Endothelial cell (in vitro differentiated cells): ENCODE measurements around the gene CALML3. TPM values are rescaled to one million over a fixed set of nuclear protein-coding genes. Genes with fewer than 3 reads are reported as not detected.

Experiments
- DNase-seq: peaks from one replicate; pipeline ENCODE4 v3.0.0; 2021; ENCODE audit warnings: low spot score
- H3K27ac Mint-ChIP-seq: one replicate; pipeline ENCODE4 v1.8.0; 2021; ENCODE audit warnings: mixed read lengths, inconsistent platforms; ENCODE audit not compliant: unreplicated experiment
- H3K27me3 Mint-ChIP-seq: one replicate; pipeline ENCODE4 v1.8.0; 2021; ENCODE audit warnings: mild to moderate bottlenecking, moderate library complexity, mixed read lengths, inconsistent platforms; ENCODE audit not compliant: unreplicated experiment
- H3K36me3 Mint-ChIP-seq: one replicate; pipeline ENCODE4 v1.8.0; 2021; ENCODE audit warnings: mild to moderate bottlenecking, low read depth, mixed read lengths, inconsistent platforms; ENCODE audit not compliant: unreplicated experiment
- H3K4me1 Mint-ChIP-seq: one replicate; pipeline ENCODE4 v1.8.0; 2021; ENCODE audit warnings: mild to moderate bottlenecking, mixed read lengths, inconsistent platforms; ENCODE audit not compliant: unreplicated experiment
- H3K4me3 Mint-ChIP-seq: one replicate; pipeline ENCODE4 v1.8.0; 2021; ENCODE audit warnings: mild to moderate bottlenecking, mixed read lengths, inconsistent platforms; ENCODE audit not compliant: unreplicated experiment
- H3K9me3 Mint-ChIP-seq: one replicate; pipeline ENCODE4 v1.8.0; 2021; ENCODE audit warnings: mixed read lengths, inconsistent platforms; ENCODE audit not compliant: unreplicated experiment
- total RNA-seq: library from RNA; stranded (reverse); fragmentation: NEBNext Ultra II Directional; extraction: Animal tissue kit (Norgen Biotek cat#: 25700); gene quantifications from one replicate; pipeline ENCODE4 v1.2.1, GENCODE V29; 2021; ENCODE audit not compliant: unreplicated experiment
- TF ChIP-seq, protein P1 (sequence below): fragments of 200-600 bp; sonication (generic); IDR thresholded peaks from one replicate; pipeline ENCODE4 v1.5.0; 2021; ENCODE audit warnings: antibody characterized with exemption; ENCODE audit not compliant: unreplicated experiment

Gene CALML3
- total RNA-seq, 1 donor from 2014 or later = not detected

DNA sequence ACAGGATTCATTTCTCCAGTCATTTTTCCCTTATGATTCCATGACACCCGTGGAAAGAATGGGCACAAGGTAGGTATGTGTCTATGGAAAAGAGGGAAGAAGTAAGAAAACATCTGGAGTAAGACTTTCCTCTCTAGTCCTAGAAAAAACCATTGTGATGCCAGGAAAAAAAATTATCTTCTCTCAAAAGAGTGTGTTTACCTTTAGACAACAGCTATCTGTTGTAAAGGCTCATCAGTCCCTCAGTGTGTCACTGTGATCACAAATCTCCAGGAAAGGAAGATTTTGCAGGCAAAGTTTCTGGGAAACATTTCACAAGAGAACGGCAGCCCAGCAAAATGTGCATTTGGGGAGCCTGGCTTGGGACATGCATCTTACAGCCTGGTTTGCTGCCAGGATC is 44.8 kb downstream of the CALML3 start:
- no peaks in the 10 kb centered on the region for H3K9me3 Mint-ChIP-seq
- peaks cover 10% of the 10 kb centered on the region for H3K4me1 Mint-ChIP-seq
- no peaks in the 10 kb centered on the region for H3K36me3 Mint-ChIP-seq
- no peak overlapping the region for H3K4me3 Mint-ChIP-seq
- TF ChIP-seq, protein P1, sequence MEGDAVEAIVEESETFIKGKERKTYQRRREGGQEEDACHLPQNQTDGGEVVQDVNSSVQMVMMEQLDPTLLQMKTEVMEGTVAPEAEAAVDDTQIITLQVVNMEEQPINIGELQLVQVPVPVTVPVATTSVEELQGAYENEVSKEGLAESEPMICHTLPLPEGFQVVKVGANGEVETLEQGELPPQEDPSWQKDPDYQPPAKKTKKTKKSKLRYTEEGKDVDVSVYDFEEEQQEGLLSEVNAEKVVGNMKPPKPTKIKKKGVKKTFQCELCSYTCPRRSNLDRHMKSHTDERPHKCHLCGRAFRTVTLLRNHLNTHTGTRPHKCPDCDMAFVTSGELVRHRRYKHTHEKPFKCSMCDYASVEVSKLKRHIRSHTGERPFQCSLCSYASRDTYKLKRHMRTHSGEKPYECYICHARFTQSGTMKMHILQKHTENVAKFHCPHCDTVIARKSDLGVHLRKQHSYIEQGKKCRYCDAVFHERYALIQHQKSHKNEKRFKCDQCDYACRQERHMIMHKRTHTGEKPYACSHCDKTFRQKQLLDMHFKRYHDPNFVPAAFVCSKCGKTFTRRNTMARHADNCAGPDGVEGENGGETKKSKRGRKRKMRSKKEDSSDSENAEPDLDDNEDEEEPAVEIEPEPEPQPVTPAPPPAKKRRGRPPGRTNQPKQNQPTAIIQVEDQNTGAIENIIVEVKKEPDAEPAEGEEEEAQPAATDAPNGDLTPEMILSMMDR = no peak
- no peak for DNase-seq
- no peak overlapping the region for H3K27ac Mint-ChIP-seq
- peaks cover 2% of the 10 kb centered on the region for H3K27me3 Mint-ChIP-seq

DNA sequence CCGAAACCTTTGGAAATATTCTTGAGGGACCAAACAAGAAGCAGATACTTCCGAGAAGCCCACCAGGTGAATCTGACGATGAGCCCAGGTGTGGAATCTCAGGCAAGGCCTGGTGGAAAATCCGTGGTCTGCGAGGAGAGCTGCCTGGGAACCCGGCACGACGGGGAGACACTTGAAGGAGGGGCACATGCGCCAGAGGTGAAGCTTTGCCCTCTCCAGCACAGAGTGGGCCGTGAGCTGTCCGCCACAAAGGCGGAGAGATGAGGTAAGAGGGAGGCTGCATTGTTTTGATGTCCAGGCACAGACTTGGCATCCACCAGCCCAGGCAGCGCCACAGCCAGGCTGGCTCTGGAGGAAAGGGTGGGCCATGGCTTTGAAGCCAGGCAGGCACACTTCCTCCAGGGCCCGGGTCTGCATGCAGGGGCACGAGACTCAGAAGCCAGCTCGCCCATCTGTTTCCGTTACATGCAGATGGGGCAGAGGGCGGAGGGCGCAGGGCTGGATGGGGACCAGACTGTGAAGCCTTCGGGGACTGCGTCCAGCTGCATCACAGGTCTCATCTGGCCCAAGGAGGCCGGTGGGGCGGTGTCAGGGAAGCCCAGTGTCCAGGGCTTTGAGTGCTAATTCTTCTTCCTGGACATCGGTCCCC is 45.4 kb downstream of the CALML3 start:
- TF ChIP-seq, protein P1 = no peak

DNA sequence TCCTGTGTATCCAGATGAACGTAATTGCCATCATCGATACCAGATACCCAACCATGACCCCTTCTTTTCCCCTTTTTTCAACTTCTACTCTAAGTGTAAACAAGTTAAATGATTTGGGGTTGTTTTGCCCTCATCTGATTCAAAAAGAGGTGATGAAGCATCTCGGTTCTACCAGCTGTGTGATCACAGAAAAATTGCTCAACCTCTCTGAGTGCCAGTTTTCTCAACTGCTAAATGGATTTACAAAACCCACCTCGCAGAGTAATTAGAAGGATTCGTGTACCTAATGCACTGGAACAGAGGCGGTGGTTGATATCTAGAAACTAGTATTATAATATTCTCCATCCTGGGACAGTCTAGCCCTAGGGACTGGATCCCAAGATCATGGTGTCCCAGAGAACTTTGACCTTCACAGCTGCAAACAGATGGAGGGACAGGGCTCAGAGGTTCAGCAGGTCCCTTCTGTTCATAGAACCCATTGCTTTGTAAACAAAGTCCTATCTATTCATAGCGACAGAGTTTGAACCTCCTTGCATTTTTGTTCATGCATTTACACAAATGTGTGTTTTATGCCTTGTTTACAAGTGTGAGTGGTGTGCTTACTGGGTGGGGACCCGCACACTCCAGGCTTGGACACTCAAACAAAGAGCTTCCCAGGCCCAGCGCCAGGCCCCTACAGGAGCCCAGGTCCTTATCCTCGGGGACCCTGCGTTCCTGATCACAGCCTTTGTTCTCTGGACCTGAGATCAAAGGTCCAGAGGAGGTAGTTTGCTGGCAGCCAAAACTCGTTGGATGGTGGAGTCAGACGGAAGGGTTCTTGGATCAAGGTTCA is 46.4 kb downstream of the CALML3 start:
- TF ChIP-seq, protein P1 = no peak
- Mint-ChIP-seq H3K4me1 (peaks cover 10% of the 10 kb centered on the region), H3K4me3 (no peak overlapping the region), H3K27ac (no peak overlapping the region), H3K36me3 (no peaks in the 10 kb centered on the region), H3K27me3 (peaks cover 2% of the 10 kb centered on the region), H3K9me3 (no peaks in the 10 kb centered on the region)
- DNase-seq = no peak

More for the DNA sequence above, 45.4 kb downstream of the CALML3 start:
- H3K4me1 Mint-ChIP-seq = peaks cover 7% of the 10 kb centered on the region
- H3K4me3 Mint-ChIP-seq = no peak overlapping the region
- H3K9me3 Mint-ChIP-seq = no peaks in the 10 kb centered on the region
- DNase-seq = no peak
- no peak overlapping the region for H3K27ac Mint-ChIP-seq
- no peaks in the 10 kb centered on the region for H3K36me3 Mint-ChIP-seq
- peaks cover 2% of the 10 kb centered on the region for H3K27me3 Mint-ChIP-seq

DNA sequence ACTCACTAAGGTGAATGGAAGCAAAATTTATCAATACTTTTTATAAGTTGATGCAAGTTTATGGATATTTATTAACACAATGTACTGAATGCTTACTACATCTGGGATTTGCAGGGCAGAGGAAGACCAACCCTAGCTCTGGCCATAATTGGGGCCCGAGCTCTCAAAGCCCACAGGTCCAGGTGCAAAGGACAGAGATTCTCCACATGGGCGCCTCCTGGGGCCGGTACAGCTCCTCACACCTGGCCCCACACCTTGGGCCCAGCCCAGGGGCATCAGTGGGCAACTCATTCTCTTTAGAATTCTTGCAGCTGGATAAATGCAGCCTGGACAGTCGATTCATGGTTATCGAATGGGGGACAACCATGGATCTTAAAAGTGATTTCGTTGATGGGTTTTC is 47.1 kb downstream of the CALML3 start:
- Mint-ChIP-seq H3K9me3 (no peaks in the 10 kb centered on the region), H3K4me1 (peaks cover 12% of the 10 kb centered on the region), H3K36me3 (no peaks in the 10 kb centered on the region), H3K4me3 (no peak overlapping the region), H3K27ac (no peak overlapping the region), H3K27me3 (peaks cover 2% of the 10 kb centered on the region)
- TF ChIP-seq, protein P1 = no peak
- DNase-seq = no peak
